GM12801 (cell line): ENCODE data around the gene NDNF.

Experiments
- CTCF ChIP-seq: IDR thresholded peaks from one replicate; pipeline ENCODE4 v1.5.1; 2011; ENCODE audit warnings: control low read depth; ENCODE audit not compliant: insufficient read length; ENCODE audit errors: extremely low read depth

The NDNF gene

GRCh38 chr4:121070696-121071639 lies 1.4 kb downstream of the NDNF start:
- TF ChIP-seq CTCF: no peak

GRCh38 chr4:121070274-121070673 lies 2.1 kb downstream of the NDNF start:
- TF ChIP-seq CTCF: no peak

GRCh38 chr4:121069430-121069829 lies 2.9 kb downstream of the NDNF start:
- TF ChIP-seq CTCF: no peak

- no peak for TF ChIP-seq CTCF
These were observed 7.9 kb downstream of the NDNF start for GRCh38 chr4:121064482-121064881.

- TF ChIP-seq CTCF: no peak
These were observed 9.8 kb downstream of the NDNF start for GRCh38 chr4:121062521-121062920.

- no peak for TF ChIP-seq CTCF
These were observed 10.5 kb downstream of the NDNF start for GRCh38 chr4:121061861-121062260.

- no peak for TF ChIP-seq CTCF
These were observed 11.1 kb downstream of the NDNF start for GRCh38 chr4:121061215-121061614.
